ENCODE results near the gene ING4.

The ING4 gene

DNA sequence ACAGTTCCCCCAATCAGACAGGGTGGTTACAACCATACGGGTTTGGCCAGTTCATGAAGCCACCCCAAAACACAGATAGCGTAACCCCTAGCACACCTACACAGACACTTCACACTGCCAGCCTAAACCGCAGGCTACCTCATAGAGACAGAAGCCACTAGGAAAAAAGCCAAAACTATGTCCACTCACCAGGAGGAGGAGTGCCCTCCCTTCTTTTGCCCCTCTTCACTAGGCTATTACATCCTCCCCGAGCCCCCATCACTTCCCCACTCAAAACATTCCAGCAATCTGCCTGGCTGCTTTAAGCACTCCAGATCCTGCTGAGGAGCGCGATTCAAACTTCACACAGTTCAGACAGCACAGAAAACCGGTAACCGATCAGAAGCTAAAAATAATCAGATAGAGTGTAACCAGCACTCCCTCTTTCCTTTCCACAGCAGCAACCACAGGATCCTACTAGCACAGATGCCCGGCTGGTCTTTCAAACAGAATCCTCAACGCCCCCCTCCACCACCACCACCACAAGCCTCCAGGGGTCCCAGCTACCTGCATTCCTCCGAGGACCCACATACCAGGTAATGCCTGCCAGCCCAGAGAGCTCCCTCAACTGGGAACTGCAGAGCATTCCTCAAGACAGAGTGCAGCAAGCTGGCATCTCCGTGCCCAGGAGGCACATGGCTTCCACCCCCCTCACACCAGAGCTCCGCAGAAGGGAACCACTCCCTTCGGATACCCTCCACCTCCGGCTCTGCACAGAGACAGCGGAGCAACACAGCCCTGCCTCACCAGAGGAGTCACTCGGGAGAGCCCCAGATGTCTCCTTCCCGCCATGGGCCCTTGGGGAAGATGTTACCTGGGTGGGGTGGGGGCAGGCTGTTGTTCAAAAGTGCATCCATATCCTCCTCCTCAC, 57.2 kb downstream of the ING4 start:
- DNase-seq, result no peak

DNA sequence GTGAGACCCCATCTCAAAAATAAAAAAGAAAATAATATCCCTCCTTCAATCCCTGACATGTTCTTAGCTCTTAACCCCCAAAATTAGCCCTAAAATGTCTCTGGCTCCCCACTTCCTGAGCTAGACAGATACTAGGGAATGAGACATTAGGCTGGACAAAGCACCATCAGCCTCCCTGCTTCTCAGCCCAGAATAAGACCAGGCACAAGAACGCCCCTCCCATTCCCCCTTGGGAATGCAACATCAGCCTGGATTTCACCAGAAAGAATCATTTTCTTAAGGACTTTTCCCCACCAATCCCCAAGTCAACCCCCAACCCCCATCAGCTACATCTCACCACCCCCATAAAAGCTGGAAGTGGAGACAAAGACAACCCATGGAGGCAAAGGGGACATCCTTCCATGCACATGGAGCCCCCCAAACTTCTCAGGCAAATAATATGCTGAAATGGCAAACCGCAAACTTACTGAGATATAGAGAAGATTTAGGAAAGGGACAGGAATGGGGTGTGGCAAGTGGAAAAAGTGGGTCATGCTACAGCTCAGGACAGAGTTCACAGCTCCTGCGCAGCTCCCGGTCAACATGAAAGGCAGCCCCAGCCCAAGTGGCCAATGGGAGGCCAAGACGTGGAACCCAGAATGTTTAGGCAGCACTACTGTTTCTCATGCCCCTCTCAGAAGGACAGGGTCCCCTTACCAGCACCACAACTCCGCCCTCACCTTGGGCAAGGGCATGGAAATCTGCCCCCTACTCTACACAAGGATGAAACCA, 58.5 kb downstream of the ING4 start:
- no peak for DNase-seq

DNA sequence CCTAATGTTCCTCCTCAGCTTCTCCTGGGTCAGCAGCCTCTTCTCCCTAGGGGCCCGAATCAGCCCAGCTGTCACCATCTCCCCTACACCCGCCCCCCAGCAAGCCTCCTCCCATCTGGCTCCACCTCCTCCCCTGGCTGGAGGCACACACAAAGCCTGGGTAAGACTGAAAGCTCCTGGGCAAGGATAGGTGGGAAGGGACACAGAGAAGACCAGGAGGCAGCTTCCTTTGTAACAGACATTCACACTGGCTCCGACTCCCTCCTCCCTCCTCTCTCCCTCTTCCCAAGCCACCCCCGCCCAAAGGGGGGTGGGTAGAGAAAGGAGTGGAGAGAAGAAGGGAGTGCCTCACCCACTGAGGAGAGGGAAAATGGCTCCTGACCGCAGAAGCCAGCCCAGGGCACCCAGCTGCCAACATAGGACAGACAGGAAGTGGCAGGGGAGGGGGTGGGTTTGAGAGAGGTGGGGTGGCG, 59.8 kb downstream of the ING4 start:
- no peak for DNase-seq

DNA sequence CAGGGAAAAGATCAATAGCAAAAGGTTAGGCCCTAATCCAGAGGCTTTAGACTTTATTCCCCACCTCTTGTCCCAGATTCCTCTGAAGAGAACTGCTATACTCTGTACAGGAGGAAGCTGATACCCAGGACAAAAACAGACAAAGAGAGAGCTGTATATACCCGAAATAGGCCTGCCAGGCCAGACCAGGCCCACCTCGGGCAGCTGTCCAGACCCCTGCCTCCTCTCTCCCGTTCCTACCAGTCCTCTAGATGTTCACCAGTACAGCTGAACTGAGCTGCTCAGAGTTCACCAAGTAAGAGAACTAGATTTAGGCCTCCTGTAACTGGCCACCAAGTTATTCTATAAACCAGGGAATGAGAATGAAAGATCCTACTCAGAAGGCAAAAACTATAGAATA, 60.4 kb downstream of the ING4 start:
- DNase-seq, result no peak
